Glutamatergic neuron (in vitro differentiated cells): ENCODE measurements around the gene LEMD2. TPM values are rescaled to one million over a fixed set of nuclear protein-coding genes. Genes with fewer than 3 reads are reported as not detected.

Experiments
- DNase-seq: peaks from one replicate; pipeline ENCODE4 v3.0.0; 2022
- H3K27ac Mint-ChIP-seq: one replicate; pipeline ENCODE4 v1.8.0; 2020; ENCODE audit warnings: mild to moderate bottlenecking, mixed read lengths, inconsistent platforms; ENCODE audit not compliant: unreplicated experiment
- H3K27me3 Mint-ChIP-seq: one replicate; pipeline ENCODE4 v1.8.0; 2020; ENCODE audit warnings: mild to moderate bottlenecking, moderate library complexity, mixed read lengths, inconsistent platforms; ENCODE audit not compliant: unreplicated experiment
- H3K36me3 Mint-ChIP-seq: one replicate; pipeline ENCODE4 v1.8.0; 2020; ENCODE audit warnings: mild to moderate bottlenecking, mixed read lengths, inconsistent platforms; ENCODE audit not compliant: unreplicated experiment
- H3K4me1 Mint-ChIP-seq: one replicate; pipeline ENCODE4 v1.8.0; 2020; ENCODE audit warnings: mild to moderate bottlenecking, low read depth, mixed read lengths, inconsistent platforms; ENCODE audit not compliant: unreplicated experiment
- H3K4me3 Mint-ChIP-seq: one replicate; pipeline ENCODE4 v1.8.0; 2020; ENCODE audit warnings: mild to moderate bottlenecking, mixed read lengths, inconsistent platforms; ENCODE audit not compliant: unreplicated experiment
- H3K9me3 Mint-ChIP-seq: one replicate; pipeline ENCODE4 v1.8.0; 2020; ENCODE audit warnings: mild to moderate bottlenecking, moderate library complexity, mixed read lengths, inconsistent platforms; ENCODE audit not compliant: unreplicated experiment
- total RNA-seq: library from RNA; stranded (reverse); fragmentation: NEBNext Ultra II Directional; extraction: Animal tissue kit (Norgen Biotek cat#: 25700); gene quantifications from one replicate; pipeline ENCODE4 v1.2.1, GENCODE V29; 2021; ENCODE audit not compliant: unreplicated experiment
- TF ChIP-seq, protein P1 (sequence below): fragments of 200-600 bp; sonication (generic); IDR thresholded peaks from one replicate; pipeline ENCODE4 v1.5.0; 2021; ENCODE audit not compliant: partially characterized antibody, unreplicated experiment

Gene LEMD2
- total RNA-seq, 1 donor from 2014 or later: 82.4 TPM

DNA sequence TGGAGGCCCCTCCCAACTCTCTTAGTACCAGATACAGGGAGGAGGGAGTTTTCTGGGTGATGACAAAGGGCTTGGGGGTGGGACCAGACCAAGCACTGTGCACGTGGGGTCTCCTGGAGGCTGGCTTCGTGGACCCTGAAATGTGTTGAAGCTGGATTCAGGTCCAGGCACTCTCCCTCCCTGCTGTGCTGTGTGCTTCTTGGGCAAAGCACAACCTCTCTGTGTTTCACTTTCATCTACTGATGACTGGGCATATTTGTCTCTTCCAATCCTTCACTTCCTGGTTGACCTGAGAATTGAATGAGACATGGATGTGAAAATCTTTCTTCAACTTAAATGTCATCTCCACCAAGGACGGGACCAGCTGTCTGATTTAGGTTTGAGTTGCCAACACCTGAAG is 29.4 kb upstream of the LEMD2 start:
- TF ChIP-seq, protein P1, sequence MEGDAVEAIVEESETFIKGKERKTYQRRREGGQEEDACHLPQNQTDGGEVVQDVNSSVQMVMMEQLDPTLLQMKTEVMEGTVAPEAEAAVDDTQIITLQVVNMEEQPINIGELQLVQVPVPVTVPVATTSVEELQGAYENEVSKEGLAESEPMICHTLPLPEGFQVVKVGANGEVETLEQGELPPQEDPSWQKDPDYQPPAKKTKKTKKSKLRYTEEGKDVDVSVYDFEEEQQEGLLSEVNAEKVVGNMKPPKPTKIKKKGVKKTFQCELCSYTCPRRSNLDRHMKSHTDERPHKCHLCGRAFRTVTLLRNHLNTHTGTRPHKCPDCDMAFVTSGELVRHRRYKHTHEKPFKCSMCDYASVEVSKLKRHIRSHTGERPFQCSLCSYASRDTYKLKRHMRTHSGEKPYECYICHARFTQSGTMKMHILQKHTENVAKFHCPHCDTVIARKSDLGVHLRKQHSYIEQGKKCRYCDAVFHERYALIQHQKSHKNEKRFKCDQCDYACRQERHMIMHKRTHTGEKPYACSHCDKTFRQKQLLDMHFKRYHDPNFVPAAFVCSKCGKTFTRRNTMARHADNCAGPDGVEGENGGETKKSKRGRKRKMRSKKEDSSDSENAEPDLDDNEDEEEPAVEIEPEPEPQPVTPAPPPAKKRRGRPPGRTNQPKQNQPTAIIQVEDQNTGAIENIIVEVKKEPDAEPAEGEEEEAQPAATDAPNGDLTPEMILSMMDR: no peak

GRCh38 chr6:33817489-33817888 is 28.6 kb upstream of the LEMD2 start:
- Mint-ChIP-seq H3K4me1 (peaks cover 46% of the 10 kb centered on the region), H3K4me3 (no peak overlapping the region), H3K36me3 (no peaks in the 10 kb centered on the region), H3K9me3 (peaks cover 10% of the 10 kb centered on the region), H3K27ac (no peak overlapping the region), H3K27me3 (peaks cover 15% of the 10 kb centered on the region)
- DNase-seq: no peak
- TF ChIP-seq, protein P1: no peak

More for the DNA sequence above, 29.4 kb upstream of the LEMD2 start:
- H3K4me1 Mint-ChIP-seq: peaks cover 50% of the 10 kb centered on the region
- peaks cover 14% of the 10 kb centered on the region for H3K9me3 Mint-ChIP-seq
- no peak overlapping the region for H3K27ac Mint-ChIP-seq
- no peak overlapping the region for H3K4me3 Mint-ChIP-seq
- no peak for DNase-seq
- H3K36me3 Mint-ChIP-seq: no peaks in the 10 kb centered on the region
- H3K27me3 Mint-ChIP-seq: peaks cover 19% of the 10 kb centered on the region

DNA sequence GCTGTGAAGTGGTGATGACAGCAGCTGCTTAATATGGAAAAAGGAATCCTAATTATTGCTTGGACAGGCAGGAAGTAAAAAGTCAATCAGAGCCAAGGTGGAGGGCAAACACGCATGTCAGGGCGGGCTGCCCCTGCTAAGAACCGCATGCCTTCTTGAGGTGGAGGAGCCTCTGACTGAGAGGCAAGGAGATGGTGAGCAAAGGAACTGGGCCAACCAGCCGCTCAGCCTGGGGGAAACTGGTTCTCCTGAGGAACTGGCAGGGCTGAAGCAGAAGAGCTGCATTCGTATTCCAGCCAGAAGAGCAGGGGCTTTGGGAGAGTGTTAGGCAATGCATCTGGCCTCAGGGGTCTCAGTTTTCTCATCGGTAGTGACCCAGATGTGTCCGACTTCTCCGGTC is 28.0 kb upstream of the LEMD2 start:
- Mint-ChIP-seq H3K4me1 (peaks cover 49% of the 10 kb centered on the region), H3K27me3 (peaks cover 15% of the 10 kb centered on the region), H3K4me3 (no peak overlapping the region), H3K9me3 (peaks cover 15% of the 10 kb centered on the region), H3K36me3 (no peaks in the 10 kb centered on the region), H3K27ac (no peak overlapping the region)
- DNase-seq: no peak
- TF ChIP-seq, protein P1: no peak

DNA sequence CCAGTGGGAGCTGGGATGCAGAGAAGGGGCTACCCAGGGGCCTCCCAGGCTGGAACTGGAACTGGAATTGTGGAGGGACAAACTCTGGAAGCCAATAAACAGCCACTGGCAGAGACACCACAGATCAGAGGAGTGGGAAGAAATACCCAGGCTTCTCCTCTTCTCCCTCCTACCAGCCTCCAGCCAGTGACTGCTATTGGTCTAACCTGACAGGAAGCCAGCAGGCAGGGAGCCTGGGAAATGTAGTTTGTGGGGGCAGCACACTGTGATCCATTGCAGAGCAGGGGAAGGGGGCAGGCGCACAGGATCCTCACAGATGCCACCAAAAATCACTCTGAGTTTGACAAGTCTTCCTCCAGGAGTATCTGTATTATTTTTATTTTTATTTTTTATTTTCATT is 26.9 kb upstream of the LEMD2 start:
- H3K9me3 Mint-ChIP-seq: peaks cover 15% of the 10 kb centered on the region
- peaks cover 56% of the 10 kb centered on the region for H3K4me1 Mint-ChIP-seq
- TF ChIP-seq, protein P1: no peak
- no peaks in the 10 kb centered on the region for H3K36me3 Mint-ChIP-seq
- H3K27me3 Mint-ChIP-seq: peaks cover 14% of the 10 kb centered on the region
- no peak overlapping the region for H3K27ac Mint-ChIP-seq
- peak; percentile 62 for DNase-seq
- no peak overlapping the region for H3K4me3 Mint-ChIP-seq

GRCh38 chr6:33813990-33814985 is 25.4 kb upstream of the LEMD2 start:
- no peak overlapping the region for H3K4me3 Mint-ChIP-seq
- peaks cover 16% of the 10 kb centered on the region for H3K9me3 Mint-ChIP-seq
- TF ChIP-seq, protein P1: no peak
- no peak for DNase-seq
- peaks cover 50% of the 10 kb centered on the region for H3K4me1 Mint-ChIP-seq
- H3K27me3 Mint-ChIP-seq: peaks cover 7% of the 10 kb centered on the region
- H3K27ac Mint-ChIP-seq: peak overlapping the region; percentile 62
- no peaks in the 10 kb centered on the region for H3K36me3 Mint-ChIP-seq
